DMS 273 (cell line): ENCODE data around the gene MRPS26.
A peak's percentile ranks its signal among the peaks of the same experiment; 100 is the strongest.
"Not testable (repeated sequence)": the region's sequence is repeated elsewhere in the genome, so short reads cannot be mapped to it uniquely, and the experiment has no call there.

Source experiments
- DNase-seq: peaks from one replicate; lab custom pipeline; 2025; ENCODE audit not compliant: unreplicated experiment; lab: John Stamatoyannopoulos, UW

MRPS26 gene

DNA sequence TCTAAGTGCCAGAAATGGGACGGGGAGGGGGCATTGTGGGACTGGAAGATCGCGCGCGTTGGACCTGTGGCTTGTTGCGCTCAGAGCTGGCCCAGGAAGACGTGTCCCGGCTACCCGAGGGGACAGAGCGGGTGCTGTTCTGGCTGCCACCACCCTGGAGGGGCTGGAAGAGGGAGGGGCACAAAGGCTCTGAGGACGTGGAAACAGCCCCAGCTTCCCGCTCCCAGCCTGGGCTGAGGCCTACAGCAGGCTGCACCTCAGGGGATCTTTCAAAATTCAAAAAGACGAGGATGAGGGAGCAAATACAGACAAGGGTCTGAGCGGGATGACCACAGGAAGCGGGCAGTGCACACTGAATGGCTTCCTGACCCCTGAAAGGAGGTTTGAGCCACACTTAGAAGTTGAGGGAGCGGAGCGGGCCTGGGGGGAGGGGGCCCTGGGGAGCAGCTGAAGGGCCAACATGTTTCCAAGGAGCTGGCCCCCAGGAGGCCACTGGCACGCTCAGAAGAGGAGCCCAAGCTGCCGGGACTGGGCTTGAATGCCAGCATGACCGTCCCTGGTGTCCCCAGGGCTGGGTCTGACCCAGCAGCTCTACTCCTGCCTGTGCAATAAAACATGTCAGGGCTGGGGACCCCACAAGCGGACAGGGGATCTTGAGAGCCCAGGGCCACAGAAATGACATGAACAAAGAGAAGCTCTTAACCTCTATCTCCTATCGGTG is 26.8 kb downstream of the MRPS26 start:
- DNase-seq = no peak

DNA sequence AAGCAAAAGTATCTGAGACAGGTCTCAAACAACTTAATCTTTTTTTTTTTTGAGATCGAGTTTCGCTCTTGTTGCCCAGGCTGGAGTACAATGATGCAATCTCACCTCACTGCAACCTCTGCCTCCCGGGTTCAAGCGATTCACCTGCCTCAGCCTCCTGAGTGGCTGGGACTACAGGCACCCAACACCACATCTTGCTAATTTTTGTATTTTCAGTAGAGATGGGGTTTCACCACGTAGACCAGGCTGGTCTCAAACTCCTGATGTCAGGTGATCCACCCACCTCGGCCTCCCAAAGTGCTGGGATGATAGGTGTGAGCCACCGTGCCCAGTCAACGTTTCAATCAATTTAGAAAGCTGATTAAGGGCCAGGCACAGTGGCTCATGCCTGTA is 27.4 kb downstream of the MRPS26 start:
- DNase-seq = not testable (repeated sequence)

DNA sequence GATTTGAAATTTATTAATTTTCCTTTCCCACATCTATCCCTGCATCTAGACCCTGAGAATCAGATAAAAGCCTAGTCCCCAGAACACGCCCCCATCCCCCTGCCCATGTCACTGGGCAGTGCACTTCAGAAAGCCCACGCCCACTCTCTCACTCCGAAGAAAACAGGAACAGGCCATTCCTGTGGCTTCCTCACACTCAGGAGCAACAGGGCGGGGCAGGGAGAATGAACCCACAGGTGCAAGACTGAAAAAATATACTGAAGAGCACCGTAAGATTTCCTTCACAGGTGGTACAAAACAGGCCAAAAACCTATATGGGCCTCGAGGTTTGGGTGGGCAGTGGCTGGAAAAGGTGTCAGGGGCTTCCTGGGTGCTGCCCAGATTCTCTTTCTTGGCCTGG is 29.0 kb downstream of the MRPS26 start:
- DNase-seq = no peak

DNA sequence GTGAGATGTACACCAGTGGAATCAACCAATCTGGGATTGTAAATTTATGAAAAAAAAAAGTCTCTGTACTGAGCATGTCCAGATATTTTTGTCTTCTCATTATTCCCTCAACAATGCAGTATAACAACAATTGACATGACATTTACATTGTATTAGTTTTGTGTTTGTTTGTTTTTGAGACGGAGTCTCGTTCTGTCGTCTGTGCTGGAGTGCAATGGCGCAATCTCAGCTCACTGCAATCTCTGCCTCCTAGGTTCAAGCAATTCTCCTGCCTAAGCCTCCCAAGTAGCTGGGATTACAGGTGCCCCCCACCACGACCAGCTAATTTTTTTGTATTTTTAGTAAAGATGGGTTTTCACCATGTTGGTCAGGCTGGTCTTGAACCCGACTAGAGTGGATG is 29.5 kb downstream of the MRPS26 start:
- DNase-seq = not testable (repeated sequence)

DNA sequence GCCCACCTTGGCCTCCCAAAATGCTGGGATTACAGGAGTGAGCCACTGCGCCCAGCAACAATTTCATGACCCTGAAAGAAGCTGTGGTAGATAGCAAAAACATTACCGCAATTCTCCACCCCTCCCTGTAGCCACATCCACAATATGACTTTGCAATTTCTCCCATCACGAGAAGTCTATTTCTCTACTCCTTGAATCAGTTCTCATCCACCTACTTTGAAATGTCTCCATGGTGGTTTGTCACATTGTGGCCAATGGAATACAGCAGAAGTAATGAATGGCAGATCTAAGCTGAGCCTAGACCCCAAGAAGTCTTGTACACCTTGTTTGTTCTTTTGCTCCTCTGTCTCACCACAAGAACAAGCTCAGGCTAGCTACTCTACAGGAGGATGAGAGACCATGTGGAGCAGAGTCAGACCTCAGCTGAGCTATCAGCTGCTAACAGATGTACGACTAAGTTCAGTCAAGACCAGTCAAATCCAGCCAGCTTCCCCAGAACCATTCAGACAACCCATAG is 31.8 kb downstream of the MRPS26 start:
- DNase-seq = no peak

DNA sequence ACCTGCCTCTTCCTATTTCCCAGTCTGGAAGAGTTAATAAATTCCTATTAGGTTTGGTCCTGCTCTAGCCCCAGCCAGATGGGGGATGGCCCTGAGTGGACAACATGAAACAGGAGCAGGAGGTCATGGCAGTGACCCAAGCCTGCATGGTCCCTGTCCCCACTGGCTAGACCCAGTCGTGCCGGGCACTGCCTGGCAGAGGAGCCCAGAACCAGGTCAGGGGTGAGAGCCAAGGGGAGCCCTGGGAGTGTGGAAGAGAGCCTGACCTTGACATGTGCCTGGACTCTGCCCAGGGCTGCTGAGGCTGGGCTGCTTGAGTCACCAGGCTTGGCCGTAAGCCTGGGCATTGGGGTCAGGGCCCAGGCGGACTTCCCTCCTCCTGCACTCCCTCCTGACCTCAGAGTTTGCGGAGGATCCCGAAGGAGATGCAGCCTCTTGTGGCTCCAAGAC is 35.1 kb downstream of the MRPS26 start:
- no peak for DNase-seq

DNA sequence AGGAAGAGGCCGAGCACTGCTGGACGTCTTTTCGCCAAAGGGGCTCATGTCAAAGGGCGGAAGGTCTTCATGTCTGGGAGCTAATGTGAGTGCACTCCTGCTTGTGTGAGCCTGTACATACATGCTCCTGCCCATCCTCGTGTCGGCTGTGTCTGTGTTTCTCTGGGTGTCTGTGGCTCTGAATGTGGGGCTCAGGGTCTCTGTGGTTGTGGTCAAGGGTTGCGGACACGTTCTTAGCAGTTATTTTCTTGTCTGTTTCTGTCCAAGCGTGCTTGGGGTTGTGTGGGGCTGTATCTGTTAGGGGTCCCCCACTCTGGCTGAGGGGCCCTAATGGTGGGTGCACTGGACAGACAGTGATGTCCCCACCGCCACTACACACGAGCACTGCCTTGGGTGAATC is 35.8 kb downstream of the MRPS26 start:
- DNase-seq = no peak

DNA sequence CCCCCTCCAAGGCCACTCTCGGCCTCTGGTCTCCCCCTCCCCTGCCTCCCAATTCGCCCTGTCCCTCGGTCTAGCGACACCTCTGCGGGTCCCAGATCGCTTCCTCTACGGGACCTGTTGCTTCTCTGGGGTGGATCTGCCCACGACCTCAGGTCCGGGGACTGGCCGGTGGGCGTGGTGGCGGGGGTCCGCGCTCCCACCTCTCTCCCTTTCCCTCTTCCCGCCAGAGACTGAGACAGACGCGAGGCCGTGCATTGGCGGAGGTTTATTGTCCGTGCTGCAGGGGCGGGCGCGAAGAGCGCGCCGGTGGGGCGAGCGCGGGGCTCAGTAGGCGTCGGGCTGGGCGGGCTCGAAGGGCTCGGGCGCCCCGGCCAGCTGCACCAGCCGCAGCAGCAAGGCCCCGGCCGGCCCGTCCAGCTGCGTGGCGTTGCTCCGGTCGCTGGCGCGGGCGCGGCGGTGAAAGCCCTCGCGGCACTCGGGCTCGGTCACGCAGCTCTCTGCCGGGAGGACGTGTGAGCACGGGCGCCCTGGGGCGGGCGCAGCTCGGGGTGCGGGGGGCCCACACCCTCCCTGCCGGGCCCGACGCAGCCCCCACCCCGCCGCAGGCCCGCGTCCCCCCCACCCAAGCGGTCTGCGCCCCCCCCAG is 36.6 kb downstream of the MRPS26 start:
- DNase-seq = peak; percentile 39

DNA sequence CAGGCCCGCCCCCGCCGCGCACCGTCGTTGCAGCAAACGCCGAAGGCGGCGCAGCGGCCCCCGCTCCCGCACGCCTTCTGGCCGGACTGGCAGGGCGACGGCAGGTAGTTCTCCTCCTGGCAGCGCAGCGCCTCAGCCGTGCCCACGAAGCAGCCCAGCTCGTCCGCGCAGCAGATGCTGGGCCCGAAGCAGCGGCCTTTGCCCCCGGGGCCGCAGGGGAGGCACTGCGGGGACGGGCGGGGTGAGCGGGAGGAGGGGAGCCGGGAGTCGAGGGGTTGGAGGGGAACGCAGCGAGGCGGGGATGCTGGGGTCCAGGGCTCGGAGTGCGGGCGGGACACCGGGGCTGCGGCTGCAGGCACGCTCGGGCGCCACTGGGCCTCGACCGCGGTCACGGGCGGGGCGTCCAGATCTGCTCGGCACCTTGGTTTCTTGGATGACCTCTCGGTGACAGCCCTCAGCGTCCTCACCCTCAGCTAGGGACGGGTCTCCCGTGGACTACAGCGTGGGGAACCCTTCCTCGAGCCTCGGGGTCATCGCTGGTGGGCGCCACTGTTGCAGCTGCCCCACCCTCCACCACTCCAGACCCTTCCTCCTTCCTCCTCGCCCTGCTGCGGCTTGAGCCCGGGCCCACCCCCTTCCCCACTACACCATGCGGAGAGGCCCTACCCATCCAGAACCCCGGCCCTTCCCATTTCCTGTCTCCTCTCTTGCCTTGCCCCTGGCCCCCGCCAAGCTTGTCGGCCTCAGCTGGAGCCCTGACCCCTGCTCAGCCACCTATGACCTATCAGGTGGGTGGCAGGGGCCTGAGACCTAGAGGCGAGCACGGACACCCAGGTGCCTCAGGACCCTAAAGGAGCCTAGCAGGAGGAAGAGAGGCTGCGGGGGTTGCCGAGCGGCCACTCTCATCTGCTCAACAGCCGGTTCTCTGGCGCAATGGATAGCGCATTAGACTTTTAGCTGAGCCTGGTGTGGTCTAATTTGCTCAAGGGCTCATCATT is 37.4 kb downstream of the MRPS26 start:
- DNase-seq = peak; percentile 39

DNA sequence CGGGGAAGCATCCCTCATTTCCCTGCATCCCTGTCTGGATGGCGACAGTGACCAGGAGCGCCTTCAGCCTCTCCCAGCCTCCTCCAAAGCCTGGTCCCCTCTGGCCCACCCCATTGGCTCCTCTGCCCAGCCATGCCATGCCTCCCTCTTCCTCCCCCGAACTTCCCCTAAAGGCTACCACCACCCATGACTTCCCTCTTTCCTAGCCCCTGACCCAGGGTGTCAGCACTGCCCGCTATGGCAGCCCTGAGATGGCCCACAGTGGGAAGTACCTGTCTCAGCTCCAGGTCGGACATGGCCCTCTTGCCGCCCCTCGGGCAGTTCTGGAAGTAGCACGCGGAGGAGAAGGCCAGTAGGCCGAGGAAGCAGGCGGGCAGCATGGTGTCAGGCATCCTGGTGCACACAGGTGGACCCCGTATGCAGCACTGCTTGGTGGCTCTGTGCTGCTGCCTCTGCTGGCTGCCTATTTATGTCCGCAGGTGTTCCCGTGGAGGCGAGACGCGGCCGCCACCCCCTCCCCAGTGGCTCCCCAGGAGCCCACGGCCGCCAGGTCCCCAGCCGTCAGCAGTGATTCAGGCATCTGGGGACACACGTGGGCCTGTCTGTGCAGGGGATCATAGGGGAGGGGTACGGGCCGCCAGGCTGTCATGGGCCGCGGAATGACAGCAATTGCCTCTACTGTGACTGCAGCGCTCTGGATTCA is 38.6 kb downstream of the MRPS26 start, which contains the start of gene AVP:
TSS of gene AVP (minus strand) at position 442 of the 703 bp plus-strand sequence. CDS start at position 392, 50 bp downstream.
- no peak for DNase-seq

DNA sequence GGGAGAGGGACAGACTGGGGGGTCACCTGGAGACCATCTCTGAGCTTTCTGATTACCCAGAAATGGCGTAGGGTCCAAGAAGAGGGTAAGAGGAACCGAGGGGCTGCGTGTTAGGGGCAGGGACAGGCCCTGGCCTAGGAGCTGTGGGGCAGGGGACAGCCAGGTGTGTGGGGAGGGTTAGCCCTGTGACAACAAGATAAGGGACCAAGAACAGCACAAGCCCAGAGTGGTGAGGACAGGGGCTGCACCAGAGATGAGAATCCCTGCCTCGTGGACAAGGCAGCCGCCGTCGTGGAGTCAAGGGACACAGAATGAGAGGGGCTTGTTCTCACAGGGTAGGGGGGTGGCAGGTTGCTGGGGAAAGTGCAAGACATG is 39.1 kb downstream of the MRPS26 start:
- no peak for DNase-seq

DNA sequence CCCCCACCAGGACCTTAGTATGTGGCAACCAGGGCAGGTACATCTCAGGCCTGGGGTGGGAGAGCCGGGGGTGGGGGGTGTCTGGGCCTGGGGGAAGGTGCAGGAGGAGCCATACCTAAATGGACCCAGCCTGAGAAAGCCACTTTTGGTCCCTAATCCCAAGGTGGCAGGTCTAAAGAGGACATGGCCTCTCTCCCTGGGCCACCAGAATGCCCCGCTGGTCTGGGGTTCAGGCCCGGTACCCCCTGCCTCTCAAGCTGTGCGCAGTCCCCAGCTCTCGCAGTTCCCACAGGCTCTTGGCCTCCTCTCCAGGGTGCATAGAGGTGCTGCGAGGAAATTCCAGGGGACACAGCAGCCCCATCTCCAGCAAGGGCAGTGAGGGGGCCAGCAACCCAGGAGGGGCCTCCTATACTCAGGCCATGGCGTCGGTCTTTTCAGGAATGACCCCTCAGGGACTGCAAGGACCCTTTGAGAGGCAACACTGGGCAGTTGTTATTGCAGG is 39.8 kb downstream of the MRPS26 start:
- DNase-seq = no peak

DNA sequence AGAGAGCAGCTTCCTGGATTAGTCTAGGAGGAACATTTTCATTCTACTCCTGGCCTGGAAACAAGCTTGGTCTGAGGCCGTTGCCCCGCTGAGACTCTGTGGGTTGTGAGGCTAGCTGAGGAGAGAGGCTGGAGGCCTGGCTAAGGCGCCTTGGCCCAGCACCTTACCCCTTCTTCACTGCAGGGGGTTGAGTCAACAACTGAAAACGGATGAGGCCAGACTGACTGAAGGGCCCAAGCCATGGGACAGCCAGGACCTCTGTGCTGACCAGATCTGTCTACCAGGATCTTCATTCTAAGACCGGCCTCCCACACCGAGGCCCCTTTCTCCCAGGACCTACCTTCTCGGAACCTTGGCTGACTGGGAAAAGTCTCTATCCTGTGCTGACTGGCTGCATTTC is 42.2 kb downstream of the MRPS26 start:
- DNase-seq = no peak

DNA sequence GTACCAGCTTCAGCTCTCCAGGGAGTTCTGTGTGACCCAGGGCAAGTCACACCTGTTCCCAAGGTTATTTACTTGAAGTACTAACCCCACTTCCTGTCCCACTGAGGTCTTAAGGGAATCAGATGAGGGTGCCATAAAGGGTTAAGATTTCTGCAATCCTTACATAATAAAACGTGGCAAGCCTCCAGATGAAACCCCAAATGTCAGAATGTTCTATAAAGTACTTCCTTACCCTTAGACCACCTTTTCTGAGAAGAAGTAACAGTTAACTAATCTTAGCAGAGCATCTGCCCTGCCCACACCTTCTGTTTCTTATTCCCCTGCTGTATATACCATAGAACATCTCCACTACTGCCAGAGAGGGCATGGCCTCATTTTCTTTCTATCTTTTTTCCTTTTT is 44.7 kb downstream of the MRPS26 start:
- no peak for DNase-seq

DNA sequence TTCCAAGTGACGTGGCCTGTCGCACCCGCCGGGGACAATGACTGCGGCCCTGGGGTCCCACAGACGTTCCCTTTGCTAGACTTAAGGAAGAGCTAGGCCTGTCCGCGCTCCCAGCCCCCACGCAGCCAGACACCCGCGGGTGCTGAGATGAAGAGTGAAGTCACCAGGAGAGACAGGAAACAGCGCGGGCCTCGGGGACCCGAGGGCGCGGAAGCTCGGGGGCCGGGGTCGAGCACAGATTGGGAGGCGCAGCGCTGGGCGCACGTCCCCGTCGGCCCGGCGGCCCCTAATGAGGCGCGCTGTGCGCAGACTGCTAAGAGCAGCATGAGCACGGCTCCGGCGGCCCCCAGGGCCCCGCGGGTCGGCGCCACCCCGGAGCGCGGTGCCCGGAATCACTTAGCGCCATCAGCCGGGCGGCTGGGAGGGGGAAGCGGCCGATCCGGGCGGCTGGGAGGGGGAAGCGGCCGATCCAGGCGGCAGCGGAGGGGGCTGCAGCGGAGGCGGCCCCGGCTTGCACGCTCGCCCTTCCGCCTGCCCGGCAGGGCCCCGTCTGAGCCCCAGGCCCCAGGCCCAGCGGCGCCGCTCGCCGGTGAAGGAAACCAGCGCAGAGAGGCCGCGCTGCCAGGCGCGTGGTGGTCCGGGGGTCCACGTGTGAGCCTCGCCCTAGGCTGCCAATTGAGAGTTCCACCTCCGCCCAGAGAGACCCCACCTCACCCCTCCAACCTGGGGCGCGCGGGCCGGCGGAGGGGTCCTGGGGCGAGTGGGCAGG is 46.9 kb downstream of the MRPS26 start:
- DNase-seq = no peak

DNA sequence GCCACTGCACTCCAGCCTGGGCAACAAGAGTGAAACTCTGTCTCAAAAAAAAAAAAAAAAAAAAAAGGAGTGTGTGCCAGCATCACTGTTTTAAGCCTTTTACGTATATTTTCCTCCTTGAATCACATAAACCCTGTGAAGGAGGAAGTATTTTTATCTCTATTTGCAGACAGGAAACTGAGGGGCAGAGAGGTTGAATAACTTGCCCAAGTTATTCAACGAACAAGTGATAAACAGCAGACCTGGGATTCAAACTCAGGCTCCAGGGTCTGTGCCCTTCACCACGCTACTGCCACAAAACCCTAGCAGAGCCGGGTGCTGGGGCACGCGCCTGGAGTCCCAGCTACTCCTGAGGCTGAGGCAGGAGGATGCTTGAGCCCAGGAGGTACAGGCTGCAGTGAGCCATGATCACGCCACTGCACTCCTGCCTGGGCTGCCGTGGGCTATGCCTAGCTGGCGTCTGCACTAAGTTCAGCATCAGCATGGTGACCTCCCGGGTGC is 48.1 kb downstream of the MRPS26 start:
- DNase-seq = no peak

DNA sequence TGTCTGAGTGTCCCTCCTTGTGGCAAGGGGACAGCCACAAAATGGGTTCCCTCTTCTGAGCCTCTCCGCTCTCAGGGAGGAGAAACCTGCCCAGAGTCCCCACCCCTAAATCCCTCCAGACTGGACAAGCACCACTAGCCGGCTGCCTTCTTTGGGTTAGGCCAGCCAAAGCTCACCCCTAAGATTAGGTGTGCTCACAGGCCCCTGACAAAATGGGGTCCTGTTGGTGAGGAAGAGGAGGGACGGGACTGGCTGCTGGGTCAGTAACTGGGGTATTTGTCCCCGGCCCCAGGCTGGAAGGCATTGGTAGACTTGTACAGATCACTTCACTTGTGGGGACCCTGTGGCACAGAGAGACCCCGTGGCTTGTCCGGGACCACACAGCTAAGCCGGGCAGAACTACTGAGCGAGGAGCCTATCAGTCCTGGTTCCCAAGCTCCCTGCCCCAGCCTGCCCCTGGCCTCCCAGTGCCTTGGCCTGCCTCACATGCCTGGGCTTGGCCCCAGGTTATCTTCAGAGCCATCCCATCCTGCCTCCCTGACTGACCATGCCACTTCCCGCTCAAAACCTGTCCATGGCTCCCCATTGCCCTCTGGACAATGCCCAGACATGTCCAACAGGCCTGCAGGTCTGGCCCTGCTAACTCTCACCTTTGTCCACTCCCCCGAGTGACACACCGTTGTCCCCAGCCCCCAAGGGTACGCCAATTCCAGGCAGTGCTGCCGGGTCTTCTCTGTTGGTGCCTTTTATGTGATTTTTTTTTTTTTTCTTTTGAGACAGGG is 49.2 kb downstream of the MRPS26 start:
- no peak for DNase-seq
